KMS-11 (cell line): ENCODE data around the gene POFUT1.

ENCODE experiments used
- H2AFZ ChIP-seq: fragments of 200-600 bp; sonication (generic); 2 replicates; pipeline ENCODE4 v1.6.1; 2016; ENCODE audit warnings: antibody characterized with exemption, mixed run types, low read depth
- H3K27ac ChIP-seq: fragments of 200-600 bp; sonication (generic); 2 replicates; pipeline ENCODE4 v1.6.1; 2016; ENCODE audit warnings: mild to moderate bottlenecking, mixed run types
- H3K27me3 ChIP-seq: fragments of 200-600 bp; sonication (generic); 2 replicates; pipeline ENCODE4 v1.6.1; 2017; ENCODE audit warnings: mild to moderate bottlenecking, low read depth, mixed run types, moderate library complexity; ENCODE audit not compliant: insufficient read depth
- H3K36me3 ChIP-seq: fragments of 200-600 bp; sonication (generic); 2 replicates; pipeline ENCODE4 v1.6.1; 2017; ENCODE audit warnings: mild to moderate bottlenecking, mixed run types; ENCODE audit not compliant: insufficient read depth
- H3K4me1 ChIP-seq: fragments of 200-600 bp; sonication (generic); 2 replicates; pipeline ENCODE4 v1.6.1; 2016; ENCODE audit warnings: mild to moderate bottlenecking, low read depth, mixed run types; ENCODE audit not compliant: poor library complexity, severe bottlenecking
- H3K4me2 ChIP-seq: fragments of 200-600 bp; sonication (generic); 2 replicates; pipeline ENCODE4 v1.7.0; 2016; ENCODE audit warnings: mild to moderate bottlenecking, mixed run types
- H3K4me3 ChIP-seq: fragments of 200-600 bp; sonication (generic); IDR thresholded peaks from 2 replicates; pipeline ENCODE4 v1.6.1; 2017; ENCODE audit warnings: low read depth, low read length, mixed read lengths; ENCODE audit not compliant: insufficient read depth
- H3K79me2 ChIP-seq: fragments of 200-600 bp; sonication (generic); 2 replicates; pipeline ENCODE4 v1.6.1; 2016; ENCODE audit warnings: low read depth, mixed run types; ENCODE audit not compliant: insufficient read depth
- H3K9ac ChIP-seq: fragments of 200-600 bp; sonication (generic); 2 replicates; pipeline ENCODE4 v1.6.1; 2016; ENCODE audit warnings: mild to moderate bottlenecking, mixed run types
- H4K20me1 ChIP-seq: fragments of 200-600 bp; sonication (generic); 2 replicates; pipeline ENCODE4 v1.6.1; 2016; ENCODE audit warnings: mild to moderate bottlenecking, mixed run types; ENCODE audit not compliant: insufficient read depth
- TF ChIP-seq, protein P1 (sequence below): fragments of 200-600 bp; sonication (generic); conservative IDR thresholded peaks from 2 replicates; pipeline ENCODE4 v1.6.1; 2017; ENCODE audit warnings: low read depth, mild to moderate bottlenecking, antibody characterized with exemption, low read length, moderate library complexity, mixed read lengths

Gene POFUT1

DNA sequence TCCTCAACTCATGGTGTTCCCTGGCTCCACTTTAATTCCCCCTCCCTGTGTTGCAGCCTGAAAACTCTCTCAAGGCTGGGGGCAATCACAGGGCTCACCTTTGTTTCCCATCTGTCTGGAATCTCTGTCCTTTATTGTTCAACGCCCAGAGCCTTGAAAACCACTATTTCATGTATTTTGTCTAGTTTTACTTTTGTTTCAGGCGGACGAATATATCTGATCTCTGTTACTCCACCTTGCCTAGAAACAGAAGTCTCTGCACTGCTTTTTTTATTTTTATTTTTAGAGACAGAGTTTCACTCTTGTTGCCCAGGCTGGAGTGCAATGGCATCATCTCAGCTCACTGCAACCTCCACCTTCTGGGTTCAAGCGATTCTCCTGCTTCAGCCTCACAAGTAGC is 27.7 kb upstream of the POFUT1 start:
- no peaks in the 10 kb centered on the region for H3K36me3 ChIP-seq
- no peaks in the 10 kb centered on the region for H3K27me3 ChIP-seq
- no peak overlapping the region for H3K9ac ChIP-seq
- no peaks in the 10 kb centered on the region for H4K20me1 ChIP-seq
- no peak overlapping the region for H3K4me3 ChIP-seq
- TF ChIP-seq, protein P1, sequence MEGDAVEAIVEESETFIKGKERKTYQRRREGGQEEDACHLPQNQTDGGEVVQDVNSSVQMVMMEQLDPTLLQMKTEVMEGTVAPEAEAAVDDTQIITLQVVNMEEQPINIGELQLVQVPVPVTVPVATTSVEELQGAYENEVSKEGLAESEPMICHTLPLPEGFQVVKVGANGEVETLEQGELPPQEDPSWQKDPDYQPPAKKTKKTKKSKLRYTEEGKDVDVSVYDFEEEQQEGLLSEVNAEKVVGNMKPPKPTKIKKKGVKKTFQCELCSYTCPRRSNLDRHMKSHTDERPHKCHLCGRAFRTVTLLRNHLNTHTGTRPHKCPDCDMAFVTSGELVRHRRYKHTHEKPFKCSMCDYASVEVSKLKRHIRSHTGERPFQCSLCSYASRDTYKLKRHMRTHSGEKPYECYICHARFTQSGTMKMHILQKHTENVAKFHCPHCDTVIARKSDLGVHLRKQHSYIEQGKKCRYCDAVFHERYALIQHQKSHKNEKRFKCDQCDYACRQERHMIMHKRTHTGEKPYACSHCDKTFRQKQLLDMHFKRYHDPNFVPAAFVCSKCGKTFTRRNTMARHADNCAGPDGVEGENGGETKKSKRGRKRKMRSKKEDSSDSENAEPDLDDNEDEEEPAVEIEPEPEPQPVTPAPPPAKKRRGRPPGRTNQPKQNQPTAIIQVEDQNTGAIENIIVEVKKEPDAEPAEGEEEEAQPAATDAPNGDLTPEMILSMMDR: no peak
- no peaks in the 10 kb centered on the region for H3K79me2 ChIP-seq
- no peak overlapping the region for H3K4me2 ChIP-seq
- no peak overlapping the region for H3K27ac ChIP-seq
- peaks cover under 1% of the 10 kb centered on the region for H3K4me1 ChIP-seq
- no peak overlapping the region for H2AFZ ChIP-seq

DNA sequence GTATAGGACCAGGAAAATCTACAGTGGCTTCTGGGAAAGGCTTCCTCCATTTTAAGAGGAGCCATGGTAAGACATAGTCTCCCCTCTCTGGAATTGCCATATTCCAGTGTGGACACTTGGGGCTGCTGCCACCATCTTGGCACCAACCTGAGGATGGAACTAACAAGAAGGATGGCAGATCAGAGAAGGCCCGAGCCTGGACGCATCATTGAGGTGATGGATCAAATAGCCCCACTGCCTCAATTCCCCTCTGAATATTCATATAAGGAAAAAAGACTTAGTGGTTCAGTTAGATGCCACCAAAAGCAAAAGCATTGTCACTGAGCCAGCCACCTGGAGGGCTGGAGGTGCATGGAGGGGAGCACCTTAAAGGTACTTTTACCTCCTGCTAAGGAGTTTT is 26.1 kb upstream of the POFUT1 start:
- Histone ChIP-seq H3K4me1 (no peaks in the 10 kb centered on the region), H2AFZ (no peak overlapping the region), H3K27me3 (no peaks in the 10 kb centered on the region), H3K27ac (no peak overlapping the region), H3K4me2 (no peak overlapping the region), H3K79me2 (no peaks in the 10 kb centered on the region), H4K20me1 (no peaks in the 10 kb centered on the region), H3K9ac (no peak overlapping the region), H3K4me3 (no peak overlapping the region), H3K36me3 (no peaks in the 10 kb centered on the region)
- TF ChIP-seq, protein P1: no peak

DNA sequence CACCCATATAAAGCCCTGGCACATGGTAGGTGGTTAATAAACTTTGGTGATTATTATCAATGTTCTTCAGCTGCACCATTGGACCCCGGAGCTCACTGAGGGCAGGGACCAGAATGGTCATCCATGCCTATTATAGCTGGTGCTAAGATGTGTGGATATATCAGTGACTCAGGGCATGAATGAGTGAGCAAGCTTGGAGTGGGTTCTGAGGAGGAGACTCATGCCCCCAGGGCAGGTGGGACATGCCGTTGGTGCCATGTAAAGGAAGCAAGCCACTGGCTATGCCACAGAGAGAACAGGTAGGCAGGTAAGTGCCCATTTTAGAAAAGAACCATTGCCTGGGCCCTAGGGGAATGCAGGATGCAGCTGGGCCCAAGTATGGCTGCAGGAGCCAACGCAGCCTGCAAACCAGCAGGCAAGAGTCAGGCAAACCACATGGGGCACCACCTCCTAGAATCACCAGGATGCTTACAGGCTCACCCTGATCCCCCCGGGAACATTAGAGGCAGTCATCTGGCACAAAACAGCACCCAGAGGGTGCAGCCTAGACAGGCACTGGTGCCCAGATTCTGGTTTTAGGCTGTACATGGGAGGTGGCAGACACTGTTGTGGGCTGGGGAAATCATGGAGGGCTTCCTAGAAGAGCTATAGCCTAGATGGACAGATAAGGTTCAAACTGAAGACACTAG is 23.6 kb upstream of the POFUT1 start:
- Histone ChIP-seq H3K4me2 (no peak overlapping the region), H3K36me3 (no peaks in the 10 kb centered on the region), H3K4me3 (no peak overlapping the region), H2AFZ (no peak overlapping the region), H3K4me1 (no peaks in the 10 kb centered on the region), H3K27me3 (no peaks in the 10 kb centered on the region), H4K20me1 (no peaks in the 10 kb centered on the region), H3K27ac (no peak overlapping the region), H3K9ac (no peak overlapping the region), H3K79me2 (no peaks in the 10 kb centered on the region)
- TF ChIP-seq, protein P1: no peak

DNA sequence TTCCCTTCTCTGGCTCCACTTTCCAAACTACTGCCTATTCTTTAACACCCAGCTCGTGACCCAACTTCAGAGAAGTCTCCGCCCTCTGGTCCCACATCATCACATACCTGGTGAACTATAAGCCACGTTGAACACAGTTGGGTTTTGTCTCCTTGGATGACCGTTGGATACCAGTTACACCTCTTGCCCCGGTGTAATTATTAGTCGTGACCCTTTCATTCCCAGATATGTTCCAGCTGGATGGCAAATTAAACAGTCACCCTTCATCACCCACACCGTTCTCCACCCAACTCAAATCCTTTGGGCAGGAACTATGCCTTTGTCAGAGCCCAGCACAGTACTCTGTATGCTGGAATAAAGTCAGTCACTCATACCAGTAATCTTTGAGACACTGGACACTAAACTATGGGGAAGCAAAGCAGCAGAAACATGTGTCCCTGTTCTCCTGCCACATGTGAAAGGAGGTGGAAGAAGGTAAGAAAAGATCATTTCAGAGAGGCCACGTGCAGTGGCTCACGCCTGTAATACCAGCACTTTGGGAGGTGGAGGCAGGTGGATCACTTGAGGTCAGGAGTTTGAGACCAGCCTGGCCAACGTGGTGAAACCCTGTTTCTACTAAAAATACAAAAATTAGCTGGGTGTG is 22.6 kb upstream of the POFUT1 start:
- no peak overlapping the region for H3K4me2 ChIP-seq
- H3K79me2 ChIP-seq: no peaks in the 10 kb centered on the region
- H3K4me1 ChIP-seq: no peaks in the 10 kb centered on the region
- H3K4me3 ChIP-seq: no peak overlapping the region
- no peak overlapping the region for H2AFZ ChIP-seq
- TF ChIP-seq, protein P1: no peak
- H3K27me3 ChIP-seq: no peaks in the 10 kb centered on the region
- no peaks in the 10 kb centered on the region for H4K20me1 ChIP-seq
- no peaks in the 10 kb centered on the region for H3K36me3 ChIP-seq
- H3K9ac ChIP-seq: no peak overlapping the region
- no peak overlapping the region for H3K27ac ChIP-seq
